Epithelial cell of proximal tubule (primary cell): ENCODE results near the gene KREMEN1. TPM values are rescaled to one million over a fixed set of nuclear protein-coding genes. Genes with fewer than 3 reads are reported as not detected.

Experiments
- DNase-seq: peaks from one replicate; pipeline ENCODE4 v3.0.0-alpha.2; 2011; ENCODE audit warnings: low read depth
- H3K4me3 ChIP-seq: 2 replicates; pipeline ENCODE4 v1.5.1; 2011; ENCODE audit warnings: low read depth, mild to moderate bottlenecking, low read length
- CTCF ChIP-seq: conservative IDR thresholded peaks from 2 replicates; pipeline ENCODE4 v1.5.1; 2012; ENCODE audit warnings: low read depth, mild to moderate bottlenecking, low read length
- total RNA-seq: library from RNA; depleted of rRNA; stranded (reverse); fragments of >200 nt; gene quantifications from 2 replicates; pipeline ENCODE4 v1.2.3, GENCODE V29; 2015

KREMEN1 gene
- total RNA-seq, 1 donor from 2014 or later: 10.8 TPM

GRCh38 chr22:29207562-29208501 is 135.0 kb downstream of the KREMEN1 start:
- no peak for TF ChIP-seq CTCF
- no peak overlapping the region for H3K4me3 ChIP-seq
- no peak for DNase-seq

GRCh38 chr22:29208502-29208862 is 135.6 kb downstream of the KREMEN1 start:
- H3K4me3 ChIP-seq: no peak overlapping the region
- TF ChIP-seq CTCF: no peak
- no peak for DNase-seq

GRCh38 chr22:29208879-29209623 is 136.2 kb downstream of the KREMEN1 start:
- no peak for TF ChIP-seq CTCF
- no peak for DNase-seq
- no peak overlapping the region for H3K4me3 ChIP-seq

- no peak for DNase-seq
- no peak for TF ChIP-seq CTCF
These were observed 136.7 kb downstream of the KREMEN1 start for GRCh38 chr22:29209624-29209929.

GRCh38 chr22:29211066-29211465 is 138.2 kb downstream of the KREMEN1 start:
- DNase-seq: no peak
- TF ChIP-seq CTCF: no peak
- H3K4me3 ChIP-seq: no peak overlapping the region

More at GRCh38 chr22:29209624-29209929, 136.7 kb downstream of the KREMEN1 start:
- no peak overlapping the region for H3K4me3 ChIP-seq

- TF ChIP-seq CTCF: no peak
- H3K4me3 ChIP-seq: no peak overlapping the region
- DNase-seq: no peak
These were observed 138.6 kb downstream of the KREMEN1 start for GRCh38 chr22:29211466-29211865.

- TF ChIP-seq CTCF: no peak
- H3K4me3 ChIP-seq: no peak overlapping the region
- no peak for DNase-seq
These were observed 139.9 kb downstream of the KREMEN1 start for GRCh38 chr22:29212743-29213142.
